Measurements from ENCODE around the gene MS4A8.
A peak's percentile ranks its signal among the peaks of the same experiment; 100 is the strongest.
"Not testable (repeated sequence)": the region's sequence is repeated elsewhere in the genome, so short reads cannot be mapped to it uniquely, and the experiment has no call there.

MS4A8 gene

DNA sequence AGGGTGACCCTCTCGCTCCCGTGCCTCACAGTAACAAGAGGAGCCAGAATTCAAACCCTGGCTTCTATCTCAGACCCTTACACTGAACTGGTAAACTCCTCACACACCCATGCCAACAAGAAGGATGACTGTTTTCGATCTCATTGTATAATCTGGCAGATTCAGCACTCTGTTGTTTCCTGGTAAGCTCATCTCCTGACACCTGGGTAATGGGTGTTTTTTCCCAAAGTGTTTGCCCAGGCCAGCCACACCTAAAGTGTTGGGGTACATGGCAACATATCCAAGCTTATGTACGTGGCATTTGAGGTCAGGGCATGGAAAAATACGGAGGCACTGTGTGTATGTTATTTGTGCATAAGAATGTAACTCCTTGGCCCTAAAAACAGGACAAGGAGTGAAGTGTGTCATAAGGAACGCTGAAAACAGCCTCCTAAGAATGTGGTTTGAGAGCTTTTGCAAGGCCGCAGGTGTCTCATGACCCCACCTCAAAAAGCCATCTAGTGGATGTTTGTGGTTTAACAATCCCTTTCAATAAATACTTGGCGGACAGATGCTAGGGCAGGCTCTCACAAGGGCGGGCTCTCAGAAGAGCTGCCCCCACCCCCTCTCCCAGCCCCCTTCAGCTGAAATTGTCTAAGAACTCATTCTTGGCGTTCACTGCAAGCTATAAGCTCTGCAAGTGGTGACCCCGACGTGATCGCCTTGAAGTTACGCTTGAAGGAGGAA, 57.1 kb downstream of the MS4A8 start, which contains the start of gene MS4A15:
Gene MS4A15 (plus strand): TSS at position 561 of the 726 bp plus-strand sequence. CDS start 6,867 bp downstream, outside the sequence.
- peaks cover under 1% of the 10 kb centered on the region for H3K4me1 ChIP-seq (ENCODE audit: control insufficient read depth, low read length)
- H3K79me2 ChIP-seq (ENCODE audit: control insufficient read depth, low read length): no peaks in the 10 kb centered on the region
- no peak within 1 kb of the TSS for H3K4me2 ChIP-seq (ENCODE audit: low read length)
- no peaks in the 10 kb centered on the region for H3K36me3 ChIP-seq (ENCODE audit: control insufficient read depth, low read length)
- H3K27me3 ChIP-seq (ENCODE audit: control insufficient read depth, low read length): peaks cover 17% of the 10 kb centered on the region
- no peaks in the 10 kb centered on the region for H3F3A ChIP-seq (ENCODE audit: control insufficient read depth, insufficient read depth)
- no peak within 1 kb of the TSS for H3K27ac ChIP-seq (ENCODE audit: low read depth, low read length)
- no peak within 1 kb of the TSS for H3K4me3 ChIP-seq (ENCODE audit: low read length)
- no peaks in the 10 kb centered on the region for H3K9me2 ChIP-seq (replicated peaks; ENCODE audit: control insufficient read depth, low read length)
- TF ChIP-seq EZH2phosphoT487 (IDR thresholded peaks at IDR 0.05; ENCODE audit: borderline replicate concordance, low read length): no peak
- TF ChIP-seq, protein P1, sequence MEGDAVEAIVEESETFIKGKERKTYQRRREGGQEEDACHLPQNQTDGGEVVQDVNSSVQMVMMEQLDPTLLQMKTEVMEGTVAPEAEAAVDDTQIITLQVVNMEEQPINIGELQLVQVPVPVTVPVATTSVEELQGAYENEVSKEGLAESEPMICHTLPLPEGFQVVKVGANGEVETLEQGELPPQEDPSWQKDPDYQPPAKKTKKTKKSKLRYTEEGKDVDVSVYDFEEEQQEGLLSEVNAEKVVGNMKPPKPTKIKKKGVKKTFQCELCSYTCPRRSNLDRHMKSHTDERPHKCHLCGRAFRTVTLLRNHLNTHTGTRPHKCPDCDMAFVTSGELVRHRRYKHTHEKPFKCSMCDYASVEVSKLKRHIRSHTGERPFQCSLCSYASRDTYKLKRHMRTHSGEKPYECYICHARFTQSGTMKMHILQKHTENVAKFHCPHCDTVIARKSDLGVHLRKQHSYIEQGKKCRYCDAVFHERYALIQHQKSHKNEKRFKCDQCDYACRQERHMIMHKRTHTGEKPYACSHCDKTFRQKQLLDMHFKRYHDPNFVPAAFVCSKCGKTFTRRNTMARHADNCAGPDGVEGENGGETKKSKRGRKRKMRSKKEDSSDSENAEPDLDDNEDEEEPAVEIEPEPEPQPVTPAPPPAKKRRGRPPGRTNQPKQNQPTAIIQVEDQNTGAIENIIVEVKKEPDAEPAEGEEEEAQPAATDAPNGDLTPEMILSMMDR (IDR thresholded peaks at IDR 0.05; ENCODE audit: low read depth, low read length, poor library complexity, severe bottlenecking): peak; percentile 62
- no peaks in the 10 kb centered on the region for H3K9me3 ChIP-seq (ENCODE audit: control insufficient read depth, insufficient read depth, low read length)
- H4K20me1 ChIP-seq (ENCODE audit: control insufficient read depth, insufficient read depth, low read depth, low read length): no peaks in the 10 kb centered on the region

DNA sequence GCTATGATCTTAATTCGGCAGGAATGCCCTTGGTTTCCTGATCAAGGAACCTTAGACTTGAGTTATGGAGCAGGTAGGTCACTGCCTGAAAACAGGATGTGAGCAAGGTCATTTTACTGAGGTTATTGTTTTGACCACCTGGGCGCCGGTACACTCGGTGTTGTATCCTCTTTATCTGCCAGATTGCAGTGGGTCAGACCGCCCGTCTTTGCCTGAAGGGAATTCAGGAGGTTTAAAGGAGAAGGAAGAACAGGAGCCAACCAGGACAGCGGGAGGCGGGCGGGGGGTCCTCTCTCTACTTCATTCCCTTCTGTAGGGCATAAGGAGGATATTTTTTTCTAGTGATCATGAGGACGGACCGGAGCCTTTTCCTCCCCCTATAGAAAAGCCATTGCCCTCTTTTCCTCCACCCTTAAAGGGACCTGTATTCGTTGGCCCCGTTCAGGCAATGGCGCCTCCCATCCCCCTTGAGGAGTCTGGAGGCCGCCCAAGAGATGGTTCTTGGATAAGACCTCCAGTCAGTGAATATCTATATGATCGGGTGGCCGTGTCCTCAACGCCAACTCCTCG, 57.9 kb downstream of the MS4A8 start:
- Histone ChIP-seq H4K20me1 (ENCODE audit: control insufficient read depth, insufficient read depth, low read depth, low read length) (no peaks in the 10 kb centered on the region), H3K27ac (ENCODE audit: low read depth, low read length) (no peak overlapping the region), H3K79me2 (ENCODE audit: control insufficient read depth, low read length) (no peaks in the 10 kb centered on the region), H3K4me3 (ENCODE audit: low read length) (no peak overlapping the region), H3K9me3 (ENCODE audit: control insufficient read depth, insufficient read depth, low read length) (no peaks in the 10 kb centered on the region), H3K27me3 (ENCODE audit: control insufficient read depth, low read length) (peaks cover 21% of the 10 kb centered on the region), H3K4me1 (ENCODE audit: control insufficient read depth, low read length) (peaks cover 6% of the 10 kb centered on the region), H3K36me3 (ENCODE audit: control insufficient read depth, low read length) (no peaks in the 10 kb centered on the region), H3F3A (ENCODE audit: control insufficient read depth, insufficient read depth) (no peaks in the 10 kb centered on the region), H3K4me2 (ENCODE audit: low read length) (no peak overlapping the region), H3K9me2 (replicated peaks; ENCODE audit: control insufficient read depth, low read length) (no peaks in the 10 kb centered on the region)
- TF ChIP-seq EZH2phosphoT487 (IDR thresholded peaks at IDR 0.05; ENCODE audit: borderline replicate concordance, low read length): no peak
- TF ChIP-seq, protein P1 (IDR thresholded peaks at IDR 0.05; ENCODE audit: low read depth, low read length, poor library complexity, severe bottlenecking): no peak

DNA sequence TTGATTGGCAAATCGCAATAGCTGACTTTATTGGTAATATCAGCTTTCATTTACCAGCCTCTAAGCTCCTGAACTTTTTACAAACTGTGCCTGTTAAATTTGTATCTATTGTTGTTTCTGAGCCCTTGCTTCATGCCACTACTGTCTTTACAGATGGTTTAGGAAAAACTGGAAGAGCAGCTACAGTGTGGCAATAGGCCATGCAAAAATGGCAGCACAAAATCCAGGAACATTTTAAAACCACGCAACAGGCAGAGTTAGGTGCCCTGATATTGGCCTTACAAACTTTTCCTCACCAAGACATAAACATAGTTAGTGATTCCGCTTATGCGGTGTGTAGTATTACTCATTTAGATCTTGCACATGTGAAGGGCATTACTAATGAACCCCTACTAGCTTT, 59.3 kb downstream of the MS4A8 start:
- not testable (repeated sequence) for H3K4me3 ChIP-seq (ENCODE audit: low read length); H4K20me1 ChIP-seq (ENCODE audit: control insufficient read depth, insufficient read depth, low read depth, low read length); H3K9me2 ChIP-seq (replicated peaks; ENCODE audit: control insufficient read depth, low read length); H3K79me2 ChIP-seq (ENCODE audit: control insufficient read depth, low read length); H3K36me3 ChIP-seq (ENCODE audit: control insufficient read depth, low read length); H3K9me3 ChIP-seq (ENCODE audit: control insufficient read depth, insufficient read depth, low read length); H3K4me2 ChIP-seq (ENCODE audit: low read length); H3K27ac ChIP-seq (ENCODE audit: low read depth, low read length); H3F3A ChIP-seq (ENCODE audit: control insufficient read depth, insufficient read depth)
- peaks cover 17% of the 10 kb centered on the region for H3K4me1 ChIP-seq (ENCODE audit: control insufficient read depth, low read length)
- peaks cover 20% of the 10 kb centered on the region for H3K27me3 ChIP-seq (ENCODE audit: control insufficient read depth, low read length)

DNA sequence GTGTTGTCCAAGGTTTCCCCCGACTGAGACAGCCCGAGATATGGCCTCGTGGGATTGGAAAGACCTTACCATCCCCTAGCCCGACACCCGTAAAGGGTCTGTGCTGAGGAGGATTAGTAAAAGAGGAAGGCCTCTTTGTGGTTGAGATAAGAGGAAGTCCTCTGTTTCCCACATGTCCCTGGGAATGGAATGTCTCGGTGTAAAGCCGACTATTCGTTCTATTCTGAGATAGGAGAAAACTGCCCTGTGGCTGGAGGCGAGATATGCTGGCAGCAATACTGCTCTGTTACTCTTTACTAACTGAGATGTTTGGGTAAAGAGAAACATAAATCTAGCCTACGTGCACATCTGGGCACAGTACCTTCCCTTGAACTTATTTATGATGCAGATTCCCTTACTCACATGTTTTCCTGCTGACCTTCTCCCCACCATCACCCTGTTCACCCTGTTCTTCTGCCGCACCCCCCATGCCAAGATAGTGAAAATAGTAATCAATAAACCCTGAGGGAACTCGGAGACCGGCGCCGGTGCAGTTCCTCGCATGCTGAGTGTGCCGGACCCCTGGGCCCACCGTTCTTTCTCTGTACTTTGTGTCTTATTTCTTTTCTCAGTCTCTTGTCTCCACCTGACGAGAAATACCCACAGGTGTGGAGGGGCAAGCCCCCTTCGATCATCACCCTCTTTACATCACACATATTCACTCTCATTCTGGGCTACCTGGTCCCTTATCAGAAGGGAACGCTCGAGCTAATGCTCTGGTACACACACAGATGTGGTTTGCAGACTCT, 60.2 kb downstream of the MS4A8 start:
- Histone ChIP-seq H3K4me1 (ENCODE audit: control insufficient read depth, low read length) (peaks cover 17% of the 10 kb centered on the region), H3K27me3 (ENCODE audit: control insufficient read depth, low read length) (peaks cover 20% of the 10 kb centered on the region)
- not testable (repeated sequence) for H3K27ac ChIP-seq (ENCODE audit: low read depth, low read length)

More for the DNA sequence above, 60.2 kb downstream of the MS4A8 start:
- not testable (repeated sequence) for H3F3A ChIP-seq (ENCODE audit: control insufficient read depth, insufficient read depth); H3K79me2 ChIP-seq (ENCODE audit: control insufficient read depth, low read length); H3K9me2 ChIP-seq (replicated peaks; ENCODE audit: control insufficient read depth, low read length); H4K20me1 ChIP-seq (ENCODE audit: control insufficient read depth, insufficient read depth, low read depth, low read length); H3K9me3 ChIP-seq (ENCODE audit: control insufficient read depth, insufficient read depth, low read length); H3K4me2 ChIP-seq (ENCODE audit: low read length); H3K4me3 ChIP-seq (ENCODE audit: low read length); H3K36me3 ChIP-seq (ENCODE audit: control insufficient read depth, low read length)

All from DOHH2 (cell line).